ENCODE measurements around the gene TMEM134.

DNA sequence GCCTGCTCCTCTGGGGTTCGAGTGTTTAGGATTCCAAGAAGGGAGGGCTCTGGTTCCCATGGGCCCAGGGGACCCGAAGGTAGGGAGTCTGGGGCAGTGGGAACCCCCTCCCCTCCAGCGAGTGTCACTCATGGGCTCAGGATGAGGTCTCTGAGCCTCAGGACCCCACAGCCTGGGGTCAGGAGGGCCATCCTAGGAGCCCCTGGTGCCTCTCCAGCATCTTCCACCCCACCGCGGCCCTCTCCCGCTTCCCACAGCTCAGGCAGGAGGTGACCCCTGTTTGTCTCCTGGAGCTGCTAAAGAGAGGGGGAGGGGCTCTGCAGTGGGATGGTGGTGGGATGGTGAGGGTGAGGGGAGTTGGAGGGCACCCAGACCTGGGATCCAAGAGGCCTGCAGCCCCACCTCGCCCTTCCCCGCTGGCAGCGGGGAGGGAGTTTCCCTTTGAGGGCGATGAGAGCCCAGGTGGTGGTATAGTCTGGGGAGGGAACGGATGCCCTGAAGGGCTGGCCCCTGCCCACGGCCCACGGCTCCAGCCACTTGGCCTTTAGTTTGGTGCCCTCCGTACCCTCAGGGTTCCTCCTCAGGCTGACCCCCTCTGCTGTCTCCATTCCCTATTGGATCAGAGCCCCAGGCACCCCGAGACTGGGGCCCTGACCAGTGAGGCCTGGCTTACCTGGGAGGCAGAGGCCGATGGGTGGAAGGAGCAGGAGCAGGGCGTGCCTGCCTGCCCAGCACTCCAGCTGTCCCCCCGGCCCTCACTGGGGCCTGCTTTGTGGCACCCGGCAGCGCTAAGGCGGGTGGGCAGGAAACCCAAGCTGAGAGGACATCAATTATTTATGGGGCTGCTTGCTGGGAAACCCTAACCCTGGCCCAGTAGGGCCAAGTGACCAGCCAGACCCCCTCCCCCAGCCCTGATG, 15.0 kb downstream of the TMEM134 start:
- TF ChIP-seq SIN3A (IDR thresholded peaks at IDR 0.05; ENCODE audit: borderline replicate concordance, insufficient read depth, low read length), result no peak
- TF ChIP-seq POLR2AphosphoS5 (IDR thresholded peaks at IDR 0.05; ENCODE audit: low read depth, low read length), result no peak
